Neural cell (in vitro differentiated cells): ENCODE data around the gene ONECUT2. TPM values are rescaled to one million over a fixed set of nuclear protein-coding genes. Genes with fewer than 3 reads are reported as not detected.

Experiments used
- H2AFZ ChIP-seq: fragments of 200-600, 300-800 bp; sonication (generic), shearing (Covaris generic); 2 replicates; pipeline ENCODE4 v1.6.0; 2014; ENCODE audit warnings: low read depth, mild to moderate bottlenecking, antibody characterized with exemption, low read length, moderate library complexity
- H3F3A ChIP-seq: fragments of 200-600 bp; shearing (Covaris generic); 2 replicates; pipeline ENCODE4 v1.6.1; 2016; ENCODE audit warnings: mild to moderate bottlenecking, moderate library complexity, mixed read lengths, antibody characterized with exemption, low read length; ENCODE audit not compliant: insufficient read depth, poor library complexity, severe bottlenecking
- H3K27ac ChIP-seq: fragments of 200-600, 300-800 bp; sonication (generic), shearing (Covaris generic); 2 replicates; pipeline ENCODE4 v1.5.1; 2014; ENCODE audit warnings: mild to moderate bottlenecking, low read length, moderate library complexity
- H3K27me3 ChIP-seq: fragments of 300-800, 200-600 bp; sonication (generic), shearing (Covaris generic); 2 replicates; pipeline ENCODE4 v1.6.0; 2014; ENCODE audit warnings: mild to moderate bottlenecking, low read depth, low read length, moderate library complexity; ENCODE audit not compliant: insufficient read depth
- H3K36me3 ChIP-seq: fragments of 300-800, 200-600 bp; sonication (generic), shearing (Covaris generic); 2 replicates; pipeline ENCODE4 v1.5.1; 2014; ENCODE audit warnings: mild to moderate bottlenecking, antibody characterized with exemption, low read length, moderate library complexity; ENCODE audit not compliant: insufficient read depth
- H3K4me2 ChIP-seq: fragments of 300-800, 200-600 bp; sonication (generic), shearing (Covaris generic); 2 replicates; pipeline ENCODE4 v1.6.0; 2014; ENCODE audit warnings: mild to moderate bottlenecking, low read length
- H3K4me3 ChIP-seq: fragments of 300-800, 200-600 bp; sonication (generic), shearing (Covaris generic); 2 replicates; pipeline ENCODE4 v1.5.1; 2014; ENCODE audit warnings: mild to moderate bottlenecking, low read length, moderate library complexity
- H3K79me2 ChIP-seq: fragments of 200-600 bp; shearing (Covaris generic); replicated peaks from 2 replicates; pipeline ENCODE4 v1.6.0; 2014; ENCODE audit warnings: mild to moderate bottlenecking, low read length, moderate library complexity; ENCODE audit not compliant: insufficient read depth
- H3K9ac ChIP-seq: fragments of 300-800, 200-600 bp; sonication (generic), shearing (Covaris generic); 2 replicates; pipeline ENCODE4 v1.6.1; 2016; ENCODE audit warnings: mild to moderate bottlenecking, low read length, mixed read lengths
- H3K9me2 ChIP-seq: fragments of 200-600 bp; shearing (Covaris generic); 2 replicates; pipeline ENCODE4 v1.6.1; 2016; ENCODE audit warnings: mild to moderate bottlenecking, low read length, mixed read lengths; ENCODE audit not compliant: insufficient read depth
- H3K9me3 ChIP-seq: fragments of 200-600, 300-800 bp; sonication (generic), shearing (Covaris generic); 2 replicates; pipeline ENCODE4 v1.6.1; 2016; ENCODE audit warnings: mild to moderate bottlenecking, mixed run types, low read length, moderate library complexity, mixed read lengths
- H4K20me1 ChIP-seq: fragments of 200-600 bp; shearing (Covaris generic); 2 replicates; pipeline ENCODE4 v1.6.1; 2016; ENCODE audit warnings: mild to moderate bottlenecking, mixed run types; ENCODE audit not compliant: insufficient read depth
- EP300 ChIP-seq: fragments of 450-650 bp; conservative IDR thresholded peaks from 2 replicates; pipeline ENCODE4 v1.6.1; 2014; ENCODE audit warnings: antibody characterized with exemption, mild to moderate bottlenecking, moderate library complexity; ENCODE audit not compliant: poor library complexity, severe bottlenecking
- EZH2 ChIP-seq: fragments of 200-600, 300-800 bp; shearing (Covaris generic), sonication (generic); IDR thresholded peaks from 2 replicates; pipeline ENCODE4 v1.6.1; 2014; ENCODE audit warnings: antibody characterized with exemption, low read length, borderline replicate concordance, mild to moderate bottlenecking; ENCODE audit not compliant: insufficient read depth, poor library complexity, severe bottlenecking
- MXI1 ChIP-seq: fragments of 450-650 bp; conservative IDR thresholded peaks from 2 replicates; pipeline ENCODE4 v1.6.1; 2014; ENCODE audit warnings: antibody characterized with exemption, mild to moderate bottlenecking; ENCODE audit not compliant: poor library complexity, severe bottlenecking
- POLR2AphosphoS5 ChIP-seq: IDR thresholded peaks from 2 replicates; pipeline ENCODE4 v1.6.1; 2012
- RAD21 ChIP-seq: fragments of 450-650 bp; conservative IDR thresholded peaks from 2 replicates; pipeline ENCODE4 v1.6.1; 2014; ENCODE audit warnings: antibody characterized with exemption, mild to moderate bottlenecking, moderate library complexity
- SMC3 ChIP-seq: fragments of 450-650 bp; conservative IDR thresholded peaks from 2 replicates; pipeline ENCODE4 v1.6.1; 2014; ENCODE audit warnings: antibody characterized with exemption, mild to moderate bottlenecking, moderate library complexity; ENCODE audit not compliant: poor library complexity
- TAF1 ChIP-seq: IDR thresholded peaks from 2 replicates; pipeline ENCODE4 v1.6.1; 2012; ENCODE audit warnings: low read depth
- polyA plus RNA-seq: library from polyadenylated mRNA; depleted of rRNA; stranded (reverse); fragments of >200 nt; gene quantifications from 2 replicates; pipeline ENCODE4 v1.2.3, GENCODE V29; 2014
- TF ChIP-seq, protein P1 (sequence below): fragments of 450-650 bp; IDR thresholded peaks from 2 replicates; pipeline ENCODE4 v1.5.1; 2014; ENCODE audit warnings: antibody characterized with exemption, mild to moderate bottlenecking, moderate library complexity; ENCODE audit not compliant: poor library complexity, severe bottlenecking
- TF ChIP-seq, protein P2 (sequence below): IDR thresholded peaks from 2 replicates; pipeline ENCODE4 v1.6.1; 2012; ENCODE audit warnings: borderline replicate concordance

The ONECUT2 gene
- polyA plus RNA-seq, 1 donor from 2014 or later: 4.3 TPM

DNA sequence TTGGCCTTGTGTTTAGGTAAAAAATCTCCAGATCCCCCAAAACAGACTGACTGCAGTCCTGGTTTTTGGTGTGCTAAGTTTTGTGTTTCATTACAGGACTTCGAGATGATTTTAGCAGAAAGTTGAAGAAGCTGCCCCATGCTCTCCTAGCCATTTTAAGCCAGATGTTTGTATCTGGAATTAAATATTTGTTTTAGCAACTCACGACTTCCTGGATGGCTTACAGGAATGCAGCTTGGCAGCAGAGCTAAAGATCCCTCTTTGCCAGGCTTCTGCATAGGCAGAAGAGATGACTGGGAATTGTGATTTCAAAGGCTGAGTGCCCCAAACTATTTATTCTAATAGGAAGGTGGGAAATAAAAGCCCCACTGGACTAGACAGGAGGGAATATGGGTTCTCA, 31.1 kb downstream of the ONECUT2 start:
- H3K9me3 ChIP-seq: no peaks in the 10 kb centered on the region
- H3K27ac ChIP-seq: no peak overlapping the region
- H3K4me3 ChIP-seq: no peak overlapping the region
- no peak overlapping the region for H3K9ac ChIP-seq
- no peaks in the 10 kb centered on the region for H4K20me1 ChIP-seq
- no peaks in the 10 kb centered on the region for H3K9me2 ChIP-seq
- no peak for TF ChIP-seq RAD21
- no peaks in the 10 kb centered on the region for H3K27me3 ChIP-seq
- no peak overlapping the region for H3K4me2 ChIP-seq
- no peak overlapping the region for H2AFZ ChIP-seq
- no peaks in the 10 kb centered on the region for H3K36me3 ChIP-seq
- no peaks in the 10 kb centered on the region for H3K79me2 ChIP-seq
- H3F3A ChIP-seq: no peaks in the 10 kb centered on the region

DNA sequence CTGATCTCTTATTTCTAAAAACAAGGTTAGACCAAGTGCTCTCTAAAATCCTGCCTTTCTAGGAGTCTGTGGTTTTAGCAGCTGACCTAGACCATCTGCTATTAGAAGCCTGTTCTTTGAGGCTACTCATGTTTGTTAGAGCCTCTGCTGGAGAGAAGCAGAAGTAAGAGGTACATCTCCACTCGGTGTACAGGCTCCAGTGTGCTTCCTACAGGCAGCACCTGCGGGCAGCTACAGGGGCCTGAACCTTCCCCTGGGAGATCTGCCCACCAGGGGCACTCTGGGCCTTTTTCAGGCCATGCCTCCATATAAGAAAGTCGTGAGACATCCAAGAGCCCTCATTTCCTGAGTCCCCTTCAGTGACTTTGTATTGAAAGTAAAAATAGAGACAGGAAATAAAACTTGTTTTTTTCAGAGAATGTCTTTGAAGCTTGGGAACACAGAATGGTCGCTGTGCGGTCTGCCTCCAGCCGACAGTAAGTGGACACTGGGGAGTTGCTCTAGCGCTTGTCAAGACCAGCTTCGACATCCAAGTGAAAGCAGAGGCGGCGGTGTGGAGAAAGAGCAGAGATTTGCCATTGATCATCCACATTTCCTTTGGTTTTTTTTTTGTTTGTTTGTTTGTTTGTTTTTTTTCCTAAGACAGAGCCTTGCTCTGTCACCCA, 31.7 kb downstream of the ONECUT2 start:
- Histone ChIP-seq H3K36me3 (no peaks in the 10 kb centered on the region), H4K20me1 (no peaks in the 10 kb centered on the region), H3F3A (no peaks in the 10 kb centered on the region), H3K4me2 (no peak overlapping the region), H3K9ac (no peak overlapping the region), H3K4me3 (no peak overlapping the region), H3K27me3 (no peaks in the 10 kb centered on the region), H3K79me2 (no peaks in the 10 kb centered on the region), H3K27ac (no peak overlapping the region), H2AFZ (no peak overlapping the region), H3K9me3 (no peaks in the 10 kb centered on the region), H3K9me2 (no peaks in the 10 kb centered on the region)
- TF ChIP-seq, protein P1, sequence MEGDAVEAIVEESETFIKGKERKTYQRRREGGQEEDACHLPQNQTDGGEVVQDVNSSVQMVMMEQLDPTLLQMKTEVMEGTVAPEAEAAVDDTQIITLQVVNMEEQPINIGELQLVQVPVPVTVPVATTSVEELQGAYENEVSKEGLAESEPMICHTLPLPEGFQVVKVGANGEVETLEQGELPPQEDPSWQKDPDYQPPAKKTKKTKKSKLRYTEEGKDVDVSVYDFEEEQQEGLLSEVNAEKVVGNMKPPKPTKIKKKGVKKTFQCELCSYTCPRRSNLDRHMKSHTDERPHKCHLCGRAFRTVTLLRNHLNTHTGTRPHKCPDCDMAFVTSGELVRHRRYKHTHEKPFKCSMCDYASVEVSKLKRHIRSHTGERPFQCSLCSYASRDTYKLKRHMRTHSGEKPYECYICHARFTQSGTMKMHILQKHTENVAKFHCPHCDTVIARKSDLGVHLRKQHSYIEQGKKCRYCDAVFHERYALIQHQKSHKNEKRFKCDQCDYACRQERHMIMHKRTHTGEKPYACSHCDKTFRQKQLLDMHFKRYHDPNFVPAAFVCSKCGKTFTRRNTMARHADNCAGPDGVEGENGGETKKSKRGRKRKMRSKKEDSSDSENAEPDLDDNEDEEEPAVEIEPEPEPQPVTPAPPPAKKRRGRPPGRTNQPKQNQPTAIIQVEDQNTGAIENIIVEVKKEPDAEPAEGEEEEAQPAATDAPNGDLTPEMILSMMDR: no peak
- TF ChIP-seq RAD21 (no peak), SMC3 (no peak), POLR2AphosphoS5 (no peak), TAF1 (no peak), EP300 (no peak), EZH2 (no peak), MXI1 (no peak)
- TF ChIP-seq, protein P2, sequence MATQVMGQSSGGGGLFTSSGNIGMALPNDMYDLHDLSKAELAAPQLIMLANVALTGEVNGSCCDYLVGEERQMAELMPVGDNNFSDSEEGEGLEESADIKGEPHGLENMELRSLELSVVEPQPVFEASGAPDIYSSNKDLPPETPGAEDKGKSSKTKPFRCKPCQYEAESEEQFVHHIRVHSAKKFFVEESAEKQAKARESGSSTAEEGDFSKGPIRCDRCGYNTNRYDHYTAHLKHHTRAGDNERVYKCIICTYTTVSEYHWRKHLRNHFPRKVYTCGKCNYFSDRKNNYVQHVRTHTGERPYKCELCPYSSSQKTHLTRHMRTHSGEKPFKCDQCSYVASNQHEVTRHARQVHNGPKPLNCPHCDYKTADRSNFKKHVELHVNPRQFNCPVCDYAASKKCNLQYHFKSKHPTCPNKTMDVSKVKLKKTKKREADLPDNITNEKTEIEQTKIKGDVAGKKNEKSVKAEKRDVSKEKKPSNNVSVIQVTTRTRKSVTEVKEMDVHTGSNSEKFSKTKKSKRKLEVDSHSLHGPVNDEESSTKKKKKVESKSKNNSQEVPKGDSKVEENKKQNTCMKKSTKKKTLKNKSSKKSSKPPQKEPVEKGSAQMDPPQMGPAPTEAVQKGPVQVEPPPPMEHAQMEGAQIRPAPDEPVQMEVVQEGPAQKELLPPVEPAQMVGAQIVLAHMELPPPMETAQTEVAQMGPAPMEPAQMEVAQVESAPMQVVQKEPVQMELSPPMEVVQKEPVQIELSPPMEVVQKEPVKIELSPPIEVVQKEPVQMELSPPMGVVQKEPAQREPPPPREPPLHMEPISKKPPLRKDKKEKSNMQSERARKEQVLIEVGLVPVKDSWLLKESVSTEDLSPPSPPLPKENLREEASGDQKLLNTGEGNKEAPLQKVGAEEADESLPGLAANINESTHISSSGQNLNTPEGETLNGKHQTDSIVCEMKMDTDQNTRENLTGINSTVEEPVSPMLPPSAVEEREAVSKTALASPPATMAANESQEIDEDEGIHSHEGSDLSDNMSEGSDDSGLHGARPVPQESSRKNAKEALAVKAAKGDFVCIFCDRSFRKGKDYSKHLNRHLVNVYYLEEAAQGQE: no peak

DNA sequence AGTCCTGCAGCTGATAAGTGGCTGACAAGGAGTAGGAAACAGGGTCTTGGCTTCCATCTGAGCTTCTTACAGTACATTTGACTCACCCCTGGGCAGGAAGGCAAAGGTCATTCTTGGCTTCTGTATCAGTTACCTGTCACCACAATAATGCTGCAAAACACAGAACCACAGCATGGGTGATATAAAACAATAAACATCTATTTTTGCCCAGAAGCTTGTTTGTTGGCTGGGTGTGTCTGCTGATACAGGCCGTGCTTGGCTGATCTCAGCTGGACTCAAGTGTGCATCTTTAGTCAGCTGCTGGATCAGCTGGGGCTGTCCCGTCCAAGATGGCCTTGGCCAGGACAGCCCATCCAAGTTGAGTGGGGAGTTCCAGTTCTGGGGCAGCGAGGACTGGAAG, 34.7 kb downstream of the ONECUT2 start:
- Histone ChIP-seq H4K20me1 (no peaks in the 10 kb centered on the region), H3K27ac (no peak overlapping the region), H3K27me3 (no peaks in the 10 kb centered on the region), H3F3A (no peaks in the 10 kb centered on the region), H3K9me2 (no peaks in the 10 kb centered on the region), H3K79me2 (no peaks in the 10 kb centered on the region), H2AFZ (no peak overlapping the region), H3K9me3 (no peaks in the 10 kb centered on the region), H3K9ac (no peak overlapping the region), H3K36me3 (no peaks in the 10 kb centered on the region), H3K4me3 (no peak overlapping the region), H3K4me2 (no peak overlapping the region)
- TF ChIP-seq SMC3 (no peak), RAD21 (no peak), EP300 (no peak), POLR2AphosphoS5 (no peak), EZH2 (no peak), MXI1 (no peak), TAF1 (no peak)
- TF ChIP-seq, protein P2: no peak
- TF ChIP-seq, protein P1: no peak
